ENCODE results near the gene TBC1D28.
"Not testable (repeated sequence)": the region's sequence is repeated elsewhere in the genome, so short reads cannot be mapped to it uniquely, and the experiment has no call there.

The TBC1D28 gene

GRCh38 chr17:18624862-18625501 lies 19.2 kb downstream of the TBC1D28 start:
- not testable (repeated sequence) for FAIRE-seq; DNase-seq (ENCODE audit: extremely low spot score, insufficient read length, low read depth)

DNA sequence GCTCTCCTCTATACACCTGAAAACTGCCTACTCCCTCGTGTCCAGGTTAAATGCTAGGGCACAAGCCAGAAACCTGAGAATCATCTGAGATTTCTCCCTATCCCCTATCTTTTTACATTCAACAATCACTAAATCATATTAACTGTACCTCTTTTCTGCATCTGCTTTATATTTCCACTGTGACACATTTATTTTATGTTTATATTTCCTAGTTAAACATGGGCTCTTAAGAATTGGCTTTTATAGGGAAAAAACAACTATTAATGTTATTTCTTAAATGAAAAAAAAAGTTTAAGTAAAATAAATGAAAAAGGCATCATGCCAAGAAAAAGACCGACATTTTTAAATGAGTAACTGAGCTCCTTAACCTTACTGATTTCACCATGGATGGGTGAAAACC lies 26.6 kb downstream of the TBC1D28 start:
- not testable (repeated sequence) for FAIRE-seq; DNase-seq (ENCODE audit: extremely low spot score, insufficient read length, low read depth)

GRCh38 chr17:18613016-18613415 lies 31.2 kb downstream of the TBC1D28 start:
- DNase-seq (ENCODE audit: extremely low spot score, insufficient read length, low read depth); FAIRE-seq: not testable (repeated sequence)

- DNase-seq (ENCODE audit: extremely low spot score, insufficient read length, low read depth); FAIRE-seq: not testable (repeated sequence)
Observed at GRCh38 chr17:18593138-18593537, 51.1 kb downstream of the TBC1D28 start.

Measured in GM18507 (cell line).